MG63 (cell line): ENCODE data around the gene ZNF488. TPM values are rescaled to one million over a fixed set of nuclear protein-coding genes. Genes with fewer than 3 reads are reported as not detected.

Experiments used
- DNase-seq: peaks from one replicate; pipeline ENCODE4 v3.0.0-alpha.2; 2020
- H3K27me3 ChIP-seq: fragments of 250-450 bp; sonication (Bioruptor Pico); 2 replicates; pipeline ENCODE4 v1.5.1; 2020; ENCODE audit warnings: mild to moderate bottlenecking, moderate library complexity
- H3K36me3 ChIP-seq: fragments of 250-450 bp; sonication (Bioruptor Pico); 2 replicates; pipeline ENCODE4 v1.5.1; 2020; ENCODE audit warnings: mild to moderate bottlenecking, moderate library complexity
- H3K4me3 ChIP-seq: fragments of 250-450 bp; sonication (Bioruptor Pico); 2 replicates; pipeline ENCODE4 v1.5.1; 2020; ENCODE audit warnings: mild to moderate bottlenecking, moderate library complexity
- H3K9me3 ChIP-seq: fragments of 250-450 bp; sonication (Bioruptor Pico); 2 replicates; pipeline ENCODE4 v1.5.1; 2020; ENCODE audit warnings: mild to moderate bottlenecking, moderate library complexity
- total RNA-seq: library from RNA; depleted of rRNA; stranded (reverse); fragments of >200 nt; shearing (Covaris generic); gene quantifications from 2 replicates; pipeline ENCODE4 v1.2.3, GENCODE V29; 2014; ENCODE audit warnings: low replicate concordance

The ZNF488 gene
- total RNA-seq, 1 experiment from 2014 or later = 0.07 TPM

DNA sequence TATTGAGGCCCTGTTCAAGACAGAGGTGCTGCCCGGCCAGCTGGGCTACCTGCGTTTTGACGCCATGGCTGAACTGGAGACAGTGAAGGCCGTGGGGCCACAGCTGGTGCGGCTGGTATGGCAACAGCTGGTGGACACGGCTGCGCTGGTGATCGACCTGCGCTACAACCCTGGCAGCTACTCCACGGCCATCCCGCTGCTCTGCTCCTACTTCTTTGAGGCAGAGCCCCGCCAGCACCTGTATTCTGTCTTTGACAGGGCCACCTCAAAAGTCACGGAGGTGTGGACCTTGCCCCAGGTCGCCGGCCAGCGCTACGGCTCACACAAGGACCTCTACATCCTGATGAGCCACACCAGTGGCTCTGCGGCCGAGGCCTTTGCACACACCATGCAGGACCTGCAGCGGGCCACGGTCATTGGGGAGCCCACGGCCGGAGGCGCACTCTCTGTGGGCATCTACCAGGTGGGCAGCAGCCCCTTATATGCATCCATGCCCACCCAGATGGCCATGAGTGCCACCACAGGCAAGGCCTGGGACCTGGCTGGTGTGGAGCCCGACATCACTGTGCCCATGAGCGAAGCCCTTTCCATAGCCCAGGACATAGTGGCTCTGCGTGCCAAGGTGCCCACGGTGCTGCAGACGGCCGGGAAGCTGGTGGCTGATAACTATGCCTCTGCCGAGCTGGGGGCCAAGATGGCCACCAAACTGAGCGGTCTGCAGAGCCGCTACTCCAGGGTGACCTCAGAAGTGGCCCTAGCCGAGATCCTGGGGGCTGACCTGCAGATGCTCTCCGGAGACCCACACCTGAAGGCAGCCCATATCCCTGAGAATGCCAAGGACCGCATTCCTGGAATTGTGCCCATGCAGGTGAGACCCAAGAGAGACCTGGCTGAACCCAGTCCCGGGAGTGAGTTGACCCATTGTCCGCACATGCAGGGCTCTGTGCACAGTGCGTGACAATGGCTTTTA, 33.1 kb downstream of the ZNF488 start:
- H3K4me3 ChIP-seq = no peak overlapping the region
- no peaks in the 10 kb centered on the region for H3K27me3 ChIP-seq
- DNase-seq = no peak
- no peaks in the 10 kb centered on the region for H3K9me3 ChIP-seq
- no peaks in the 10 kb centered on the region for H3K36me3 ChIP-seq

DNA sequence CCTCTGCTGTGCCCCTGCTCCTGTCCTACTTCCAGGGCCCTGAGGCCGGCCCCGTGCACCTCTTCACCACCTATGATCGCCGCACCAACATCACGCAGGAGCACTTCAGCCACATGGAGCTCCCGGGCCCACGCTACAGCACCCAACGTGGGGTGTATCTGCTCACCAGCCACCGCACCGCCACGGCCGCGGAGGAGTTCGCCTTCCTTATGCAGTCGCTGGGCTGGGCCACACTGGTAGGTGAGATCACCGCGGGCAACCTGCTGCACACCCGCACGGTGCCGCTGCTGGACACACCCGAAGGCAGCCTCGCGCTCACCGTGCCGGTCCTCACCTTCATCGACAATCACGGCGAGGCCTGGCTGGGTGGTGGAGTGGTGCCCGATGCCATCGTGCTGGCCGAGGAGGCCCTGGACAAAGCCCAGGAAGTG, 34.1 kb downstream of the ZNF488 start:
- no peaks in the 10 kb centered on the region for H3K27me3 ChIP-seq
- no peak overlapping the region for H3K4me3 ChIP-seq
- H3K36me3 ChIP-seq = no peaks in the 10 kb centered on the region
- DNase-seq = no peak
- H3K9me3 ChIP-seq = no peaks in the 10 kb centered on the region

GRCh38 chr10:47349516-47349915, 34.6 kb downstream of the ZNF488 start:
- Histone ChIP-seq H3K4me3 (no peak overlapping the region), H3K36me3 (no peaks in the 10 kb centered on the region), H3K9me3 (no peaks in the 10 kb centered on the region), H3K27me3 (no peaks in the 10 kb centered on the region)
- no peak for DNase-seq

DNA sequence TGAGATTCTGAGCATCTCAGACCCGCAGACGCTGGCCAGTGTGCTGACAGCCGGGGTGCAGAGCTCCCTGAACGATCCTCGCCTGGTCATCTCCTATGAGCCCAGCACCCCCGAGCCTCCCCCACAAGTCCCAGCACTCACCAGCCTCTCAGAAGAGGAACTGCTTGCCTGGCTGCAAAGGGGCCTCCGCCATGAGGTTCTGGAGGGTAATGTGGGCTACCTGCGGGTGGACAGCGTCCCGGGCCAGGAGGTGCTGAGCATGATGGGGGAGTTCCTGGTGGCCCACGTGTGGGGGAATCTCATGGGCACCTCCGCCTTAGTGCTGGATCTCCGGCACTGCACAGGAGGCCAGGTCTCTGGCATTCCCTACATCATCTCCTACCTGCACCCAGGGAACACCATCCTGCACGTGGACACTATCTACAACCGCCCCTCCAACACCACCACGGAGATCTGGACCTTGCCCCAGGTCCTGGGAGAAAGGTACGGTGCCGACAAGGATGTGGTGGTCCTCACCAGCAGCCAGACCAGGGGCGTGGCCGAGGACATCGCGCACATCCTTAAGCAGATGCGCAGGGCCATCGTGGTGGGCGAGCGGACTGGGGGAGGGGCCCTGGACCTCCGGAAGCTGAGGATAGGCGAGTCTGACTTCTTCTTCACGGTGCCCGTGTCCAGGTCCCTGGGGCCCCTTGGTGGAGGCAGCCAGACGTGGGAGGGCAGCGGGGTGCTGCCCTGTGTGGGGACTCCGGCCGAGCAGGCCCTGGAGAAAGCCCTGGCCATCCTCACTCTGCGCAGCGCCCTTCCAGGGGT, 35.2 kb downstream of the ZNF488 start:
- no peaks in the 10 kb centered on the region for H3K27me3 ChIP-seq
- H3K36me3 ChIP-seq = no peaks in the 10 kb centered on the region
- no peak overlapping the region for H3K4me3 ChIP-seq
- DNase-seq = no peak
- H3K9me3 ChIP-seq = no peaks in the 10 kb centered on the region

DNA sequence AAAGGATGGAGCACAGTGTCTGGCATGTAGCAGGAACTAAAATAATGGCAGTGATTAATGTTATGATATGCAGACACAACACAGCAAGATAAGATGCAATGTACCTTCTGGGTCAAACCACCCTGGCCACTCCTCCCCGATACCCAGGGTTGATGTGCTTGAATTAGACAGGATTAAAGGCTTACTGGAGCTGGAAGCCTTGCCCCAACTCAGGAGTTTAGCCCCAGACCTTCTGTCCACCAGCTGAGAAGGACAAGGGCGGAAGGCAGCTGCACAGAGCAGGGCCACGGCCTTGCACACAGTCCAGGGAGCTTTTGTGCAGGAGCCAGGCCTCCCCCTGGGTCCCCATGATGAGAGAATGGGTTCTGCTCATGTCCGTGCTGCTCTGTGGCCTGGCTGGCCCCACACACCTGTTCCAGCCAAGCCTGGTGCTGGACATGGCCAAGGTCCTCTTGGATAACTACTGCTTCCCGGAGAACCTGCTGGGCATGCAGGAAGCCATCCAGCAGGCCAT, 35.9 kb downstream of the ZNF488 start, which contains the start of gene RBP3:
TSS of gene RBP3 (plus strand) at position 226 of the 514 bp plus-strand sequence. CDS start at position 348, 122 bp downstream.
- no peaks in the 10 kb centered on the region for H3K27me3 ChIP-seq
- no peaks in the 10 kb centered on the region for H3K9me3 ChIP-seq
- no peak within 1 kb of the TSS for H3K4me3 ChIP-seq
- DNase-seq = no peak
- H3K36me3 ChIP-seq = no peaks in the 10 kb centered on the region

- Histone ChIP-seq H3K27me3 (no peaks in the 10 kb centered on the region), H3K4me3 (no peak overlapping the region), H3K9me3 (no peaks in the 10 kb centered on the region), H3K36me3 (no peaks in the 10 kb centered on the region)
- no peak for DNase-seq
Observed at GRCh38 chr10:47347303-47347675, 36.8 kb downstream of the ZNF488 start.

GRCh38 chr10:47346581-47347302, 37.4 kb downstream of the ZNF488 start:
- H3K36me3 ChIP-seq = no peaks in the 10 kb centered on the region
- H3K4me3 ChIP-seq = no peak overlapping the region
- H3K9me3 ChIP-seq = no peaks in the 10 kb centered on the region
- no peak for DNase-seq
- H3K27me3 ChIP-seq = no peaks in the 10 kb centered on the region

GRCh38 chr10:47344996-47345870, 38.9 kb downstream of the ZNF488 start:
- Histone ChIP-seq H3K27me3 (no peaks in the 10 kb centered on the region), H3K4me3 (no peak overlapping the region), H3K36me3 (no peaks in the 10 kb centered on the region), H3K9me3 (no peaks in the 10 kb centered on the region)
- DNase-seq = no peak

DNA sequence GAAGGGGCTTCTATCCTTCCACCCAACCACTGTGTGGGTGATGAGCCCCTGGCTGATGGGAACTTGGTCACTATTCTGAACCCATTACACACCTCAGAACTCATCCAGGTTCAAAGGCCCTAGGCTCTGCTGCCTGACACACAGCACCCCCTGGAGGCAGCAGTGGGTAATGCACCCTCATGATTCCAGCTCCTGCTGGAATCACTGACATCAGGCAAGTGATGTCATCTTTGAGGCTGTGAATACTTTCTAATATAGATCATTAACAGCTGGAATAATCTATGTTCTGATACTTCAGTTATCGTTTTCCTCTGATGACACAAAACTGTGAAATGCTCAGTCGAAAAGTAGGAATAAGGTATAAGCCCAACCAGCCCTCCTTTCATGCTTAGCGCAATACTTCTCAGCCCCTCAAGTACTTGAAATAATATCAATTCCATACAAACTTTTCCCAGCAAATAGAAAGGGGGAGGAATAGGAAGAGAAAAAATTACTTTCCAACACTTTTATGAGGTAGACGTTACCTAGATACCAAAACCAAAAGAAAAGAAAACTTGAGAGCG, 43.4 kb downstream of the ZNF488 start:
- Histone ChIP-seq H3K9me3 (no peaks in the 10 kb centered on the region), H3K4me3 (no peak overlapping the region), H3K27me3 (no peaks in the 10 kb centered on the region), H3K36me3 (no peaks in the 10 kb centered on the region)
- peak; percentile 55 for DNase-seq

- Histone ChIP-seq H3K36me3 (no peaks in the 10 kb centered on the region), H3K9me3 (no peaks in the 10 kb centered on the region), H3K27me3 (no peaks in the 10 kb centered on the region), H3K4me3 (no peak overlapping the region)
- DNase-seq = no peak
Observed at GRCh38 chr10:47339759-47340607, 44.1 kb downstream of the ZNF488 start.

DNA sequence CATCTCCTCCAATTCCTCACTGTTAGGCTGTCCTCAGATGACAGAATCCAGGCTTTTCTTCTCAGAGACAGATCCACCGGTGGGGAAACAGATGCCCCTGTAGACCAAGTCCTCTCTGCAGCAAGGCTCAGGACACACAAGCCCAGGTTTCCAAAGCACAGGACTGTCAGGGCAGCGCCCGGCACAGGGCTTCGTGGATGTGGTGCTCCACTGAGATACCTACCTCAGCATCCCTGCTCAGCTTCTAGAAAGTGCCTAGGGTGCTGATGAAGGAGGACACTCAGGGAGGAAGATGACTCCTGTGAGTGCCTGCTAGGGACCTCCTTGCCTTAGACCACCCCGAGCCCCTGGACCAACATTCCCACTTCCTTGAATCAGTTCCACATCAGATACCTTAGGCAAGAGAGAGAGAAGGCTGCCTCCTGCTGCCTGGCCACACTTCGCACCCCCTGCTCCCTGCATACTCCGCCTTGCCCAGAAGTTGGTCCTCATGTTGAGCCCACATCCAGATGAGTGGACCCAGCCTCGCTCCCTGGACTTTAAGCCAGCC, 44.8 kb downstream of the ZNF488 start:
- Histone ChIP-seq H3K9me3 (no peaks in the 10 kb centered on the region), H3K27me3 (no peaks in the 10 kb centered on the region), H3K36me3 (no peaks in the 10 kb centered on the region), H3K4me3 (no peak overlapping the region)
- DNase-seq = no peak

GRCh38 chr10:47337310-47337709, 46.8 kb downstream of the ZNF488 start:
- no peak for DNase-seq
- no peaks in the 10 kb centered on the region for H3K9me3 ChIP-seq
- no peaks in the 10 kb centered on the region for H3K27me3 ChIP-seq
- H3K36me3 ChIP-seq = no peaks in the 10 kb centered on the region
- H3K4me3 ChIP-seq = no peak overlapping the region

- peak; percentile 81 for DNase-seq
- Histone ChIP-seq H3K4me3 (no peak overlapping the region), H3K27me3 (no peaks in the 10 kb centered on the region), H3K9me3 (no peaks in the 10 kb centered on the region), H3K36me3 (no peaks in the 10 kb centered on the region)
Observed at GRCh38 chr10:47336387-47337134, 47.5 kb downstream of the ZNF488 start.

DNA sequence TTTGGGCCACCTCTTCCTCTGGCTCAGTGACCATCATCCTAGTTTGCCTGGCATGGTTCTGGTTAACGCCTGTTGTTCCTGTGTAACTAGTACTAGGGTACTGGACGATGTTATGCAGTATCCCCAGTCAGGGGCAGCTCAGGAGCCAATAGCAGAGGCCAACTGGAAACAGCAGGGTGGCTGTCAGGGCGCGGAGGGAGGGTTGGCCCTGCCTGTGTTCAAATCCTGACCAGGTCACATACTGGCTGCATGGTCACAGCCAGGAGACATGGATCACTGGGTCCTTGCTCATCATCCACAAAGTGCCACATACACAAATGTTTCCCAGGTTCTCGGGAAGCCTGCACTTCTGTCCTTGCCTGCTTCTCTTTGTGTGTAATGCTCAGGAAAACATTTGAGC, 48.2 kb downstream of the ZNF488 start:
- H3K27me3 ChIP-seq = no peaks in the 10 kb centered on the region
- H3K4me3 ChIP-seq = no peak overlapping the region
- H3K9me3 ChIP-seq = no peaks in the 10 kb centered on the region
- DNase-seq = no peak
- no peaks in the 10 kb centered on the region for H3K36me3 ChIP-seq
